ENCODE data around the gene PURA. TPM values are rescaled to one million over a fixed set of nuclear protein-coding genes. Genes with fewer than 3 reads are reported as not detected.

PURA gene
- total RNA-seq, 8 experiments from 2014 or later = 3.0 to 18.9 (median 8.0) TPM

- WGBS, 10 experiments = 35 to 80% (median 65%) methylated on average over 2 to 4 of the region's 5 CpGs; no CpG with 5 or more reads in 2 of the 10 experiments
- Histone ChIP-seq H3K4me1 (replicated peaks in 1 of 2) (no peaks in the 10 kb centered on the region), H3K4me3 (no peak overlapping the region), H3K27ac (no peak overlapping the region)
- no peak for ATAC-seq (replicated peaks in 6 of 8)
- in situ Hi-C loops (cut with MboI; ENCODE audit: low pct_unique_long_range_greater_than_20kb in 2 of 9, low sequenced_read_pairs in 9 of 9, unreplicated experiment in 9 of 9) = loop anchor here in 6 of 9 experiments (25.0 kb wide), 2 partner anchors 100 to 375 kb away; partner anchors contain the start of gene PSD2 (in 3 of the 6)
Measured at GRCh38 chr5:140162781-140163180, 48.9 kb downstream of the PURA start.

DNA sequence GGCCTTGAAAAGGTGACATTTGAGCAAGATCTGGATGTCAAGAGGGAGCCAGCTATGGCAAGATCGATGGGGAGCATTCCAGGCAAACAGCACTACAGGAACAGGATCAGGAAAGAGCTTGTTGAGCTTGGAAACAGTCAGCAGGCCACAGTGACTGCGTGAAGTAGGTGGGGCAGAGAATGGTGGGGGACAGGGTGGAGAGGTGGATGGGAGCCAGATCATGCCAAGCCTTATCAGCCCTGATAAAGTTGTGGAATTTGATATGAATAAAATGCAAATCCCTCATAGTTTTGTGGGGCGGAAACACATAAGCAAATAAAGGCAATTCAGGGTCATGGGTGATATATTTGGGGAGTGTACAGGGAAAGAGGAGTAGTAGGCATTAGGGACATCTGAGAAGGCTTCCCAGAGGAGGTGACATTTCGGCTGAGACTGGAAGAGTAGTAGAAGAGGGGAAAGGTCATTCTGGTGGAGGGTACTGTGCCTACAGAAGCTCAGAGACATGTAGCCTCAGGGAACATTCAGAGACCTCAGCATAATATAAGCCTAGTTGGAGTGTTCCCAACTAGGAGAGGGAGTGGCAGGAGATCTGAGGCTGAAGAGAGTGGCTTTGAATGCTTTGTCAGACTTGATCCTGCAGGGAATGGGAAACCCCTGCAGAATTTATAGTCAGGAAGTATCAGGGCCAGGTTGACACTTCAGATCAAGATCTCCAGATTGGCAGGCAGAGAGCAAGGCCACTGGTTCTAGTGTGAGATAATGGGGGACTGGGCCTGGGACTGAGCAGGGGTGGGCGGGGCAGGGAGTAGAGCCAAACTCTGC lies 51.4 kb downstream of the PURA start:
- in situ Hi-C loops (cut with MboI; ENCODE audit: low pct_unique_long_range_greater_than_20kb in 2 of 9, low sequenced_read_pairs in 9 of 9, unreplicated experiment in 9 of 9) = loop anchor here in 6 of 9 experiments (25.0 kb wide), 2 partner anchors 103 to 378 kb away; partner anchors contain the start of gene PSD2 (in 3 of the 6)
- WGBS, 10 experiments = 40 to 83% (median 69%) methylated on average over 1 to 4 of the region's 5 CpGs; no CpG with 5 or more reads in 1 of the 10 experiments
- H3K4me1 ChIP-seq (replicated peaks in 1 of 2) = no peaks in the 10 kb centered on the region
- no peak overlapping the region for H3K4me3 ChIP-seq
- no peak overlapping the region for H3K27ac ChIP-seq
- peak in 3 of 8 experiments; percentile 62 to 71 (median 68) for ATAC-seq (replicated peaks in 6 of 8)

- H3K4me3 ChIP-seq = no peak overlapping the region
- in situ Hi-C loops (cut with MboI; ENCODE audit: low pct_unique_long_range_greater_than_20kb in 2 of 9, low sequenced_read_pairs in 9 of 9, unreplicated experiment in 9 of 9) = loop anchor here in 6 of 9 experiments (25.0 kb wide), 2 partner anchors 104 to 379 kb away; partner anchors contain the start of gene PSD2 (in 3 of the 6)
- no peak for ATAC-seq (replicated peaks in 6 of 8)
- 17 to 60% (median 40%) methylated on average over 1 to 2 of the region's 4 CpGs; no CpG with 5 or more reads in 7 of the 10 experiments for WGBS, 10 experiments
- H3K4me1 ChIP-seq (replicated peaks in 1 of 2) = no peaks in the 10 kb centered on the region
- no peak overlapping the region for H3K27ac ChIP-seq
Measured at GRCh38 chr5:140165923-140166270, 52.0 kb downstream of the PURA start.

- no peak overlapping the region for H3K27ac ChIP-seq
- no peaks in the 10 kb centered on the region for H3K4me1 ChIP-seq (replicated peaks in 1 of 2)
- in situ Hi-C loops (cut with MboI; ENCODE audit: low pct_unique_long_range_greater_than_20kb in 2 of 9, low sequenced_read_pairs in 9 of 9, unreplicated experiment in 9 of 9) = loop anchor here in 6 of 9 experiments (25.0 kb wide), 2 partner anchors 105 to 380 kb away; partner anchors contain the start of gene PSD2 (in 3 of the 6)
- ATAC-seq (replicated peaks in 6 of 8) = no peak
- no peak overlapping the region for H3K4me3 ChIP-seq
Measured at GRCh38 chr5:140166911-140167310, 53.0 kb downstream of the PURA start.

- WGBS, 10 experiments = 60 to 100% (median 93%) methylated on average over 1 to 2 of the region's 2 CpGs; no CpG with 5 or more reads in 4 of the 10 experiments
- no peak overlapping the region for H3K4me3 ChIP-seq
- no peaks in the 10 kb centered on the region for H3K4me1 ChIP-seq (replicated peaks in 1 of 2)
- no peak overlapping the region for H3K27ac ChIP-seq
- ATAC-seq (replicated peaks in 6 of 8) = peak in 1 of 8 experiments; percentile 4
- in situ Hi-C loops (cut with MboI; ENCODE audit: low pct_unique_long_range_greater_than_20kb in 2 of 9, low sequenced_read_pairs in 9 of 9, unreplicated experiment in 9 of 9) = loop anchor here in 6 of 9 experiments (25.0 kb wide), 2 partner anchors 106 to 381 kb away; partner anchors contain the start of gene PSD2 (in 3 of the 6)
Measured at GRCh38 chr5:140168371-140168770, 54.5 kb downstream of the PURA start.

- H3K4me1 ChIP-seq (replicated peaks in 1 of 2) = peaks cover 0 to under 1% of the 10 kb centered on the region in 2 donors
- H3K4me3 ChIP-seq = no peak overlapping the region
- in situ Hi-C loops (cut with MboI; ENCODE audit: low pct_unique_long_range_greater_than_20kb in 2 of 9, low sequenced_read_pairs in 9 of 9, unreplicated experiment in 9 of 9) = loop anchor here in 6 of 9 experiments (25.0 kb wide), 2 partner anchors 107 to 382 kb away; partner anchors contain the start of gene PSD2 (in 3 of the 6)
- ATAC-seq (replicated peaks in 6 of 8) = no peak
- 67 to 100% (median 80%) methylated on average over 1 of the region's 1 CpG; no CpG with 5 or more reads in 5 of the 10 experiments for WGBS, 10 experiments
- H3K27ac ChIP-seq = no peak overlapping the region
Measured at GRCh38 chr5:140169410-140169809, 55.5 kb downstream of the PURA start.

DNA sequence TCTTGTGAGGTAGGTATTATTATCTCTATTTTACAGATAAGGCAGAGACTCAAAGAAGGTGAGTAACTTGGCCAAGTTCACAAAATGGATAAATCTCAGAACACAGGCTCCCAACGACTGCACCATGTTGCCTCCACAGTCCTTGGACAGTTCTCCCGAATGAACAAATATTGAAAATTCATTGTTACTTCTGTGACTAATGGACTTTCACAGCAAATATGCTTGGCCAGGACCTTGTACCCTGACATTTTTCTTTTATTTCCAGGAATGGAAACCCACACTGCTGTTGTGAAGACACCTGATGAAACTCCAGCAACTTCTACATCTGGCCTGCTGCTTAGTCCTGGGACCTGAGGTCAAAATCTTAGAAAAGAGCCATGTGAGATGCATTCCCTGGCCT lies 58.6 kb downstream of the PURA start:
- ATAC-seq (replicated peaks in 6 of 8) = no peak
- in situ Hi-C loops (cut with MboI; ENCODE audit: low pct_unique_long_range_greater_than_20kb in 2 of 9, low sequenced_read_pairs in 9 of 9, unreplicated experiment in 9 of 9) = loop anchor here in 6 of 9 experiments (25.0 kb wide), 2 partner anchors 110 to 385 kb away; partner anchors contain the start of gene PSD2 (in 3 of the 6)
- WGBS, 10 experiments = 40 to 100% (median 74%) methylated on average over 1 to 2 of the region's 2 CpGs; no CpG with 5 or more reads in 2 of the 10 experiments
- Histone ChIP-seq H3K4me1 (replicated peaks in 1 of 2) (peaks cover 6% of the 10 kb centered on the region in 2 donors), H3K4me3 (no peak overlapping the region), H3K27ac (no peak overlapping the region)

GRCh38 chr5:140174014-140174413 lies 60.1 kb downstream of the PURA start:
- no peak overlapping the region for H3K4me3 ChIP-seq
- H3K27ac ChIP-seq = no peak overlapping the region
- 67 to 100% (median 100%) methylated on average over 1 to 2 of the region's 2 CpGs for WGBS, 10 experiments
- ATAC-seq (replicated peaks in 6 of 8) = no peak
- in situ Hi-C loops (cut with MboI; ENCODE audit: low pct_unique_long_range_greater_than_20kb in 2 of 9, low sequenced_read_pairs in 9 of 9, unreplicated experiment in 9 of 9) = loop anchor here in 6 of 9 experiments (25.0 kb wide), 2 partner anchors 112 to 387 kb away; partner anchors contain the start of gene PSD2 (in 3 of the 6)
- H3K4me1 ChIP-seq (replicated peaks in 1 of 2) = peaks cover 6% of the 10 kb centered on the region in 2 donors

DNA sequence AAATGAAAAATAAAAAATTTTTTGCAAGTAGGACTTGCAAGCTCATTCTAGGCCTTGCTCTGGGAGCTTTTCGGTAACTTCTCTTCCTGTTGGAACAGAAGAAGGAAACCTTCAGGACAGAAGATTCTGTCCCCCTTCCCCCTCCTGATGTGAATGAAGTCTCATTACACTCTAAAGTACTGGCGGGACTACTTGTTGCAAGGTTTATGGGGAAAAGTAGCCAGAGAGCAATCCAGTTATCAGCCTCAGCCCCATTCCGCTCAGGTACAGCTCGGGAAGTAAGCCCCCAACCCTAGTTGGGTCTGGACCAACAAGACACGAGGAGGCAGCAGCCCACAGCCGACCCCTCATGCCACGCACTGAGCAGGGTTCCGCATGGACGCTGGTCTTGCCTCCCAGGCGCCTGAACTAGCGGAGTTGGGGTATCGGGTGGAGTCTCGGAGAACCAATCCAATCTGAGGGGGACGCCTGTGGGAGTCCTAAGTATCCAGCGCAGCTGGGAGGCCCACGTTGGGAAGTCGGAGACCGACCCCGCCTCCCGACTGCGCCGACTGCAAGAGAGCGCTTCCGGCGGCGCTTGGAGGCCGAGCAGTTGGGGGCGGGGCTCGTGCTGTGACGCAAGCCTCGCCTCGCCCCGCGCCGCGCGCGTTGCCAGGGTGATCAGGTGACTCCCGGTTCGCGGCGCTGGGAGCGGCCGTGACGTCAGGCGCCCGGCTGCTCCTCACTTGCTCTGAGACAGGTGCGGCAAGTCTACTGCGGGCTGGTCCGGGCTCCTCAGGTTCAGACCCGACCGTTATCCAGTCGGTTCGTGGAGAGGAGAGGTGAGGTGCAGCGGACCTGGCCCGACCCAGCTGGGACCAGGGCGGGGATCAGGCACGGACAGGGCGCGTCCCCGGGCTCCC lies 60.8 kb downstream of the PURA start, which contains the start of gene CYSTM1:
TSS of gene CYSTM1 (plus strand) at position 724 of the 902 bp plus-strand sequence. CDS start 19,278 bp downstream, outside the sequence.
- peak; percentile 76 to 91 (median 88) for ATAC-seq (replicated peaks in 6 of 8)
- peak within 1 kb of the TSS; percentile 55 to 90 (median 75) for H3K4me3 ChIP-seq
- H3K4me1 ChIP-seq (replicated peaks in 1 of 2) = peaks cover 6% of the 10 kb centered on the region in 2 donors
- in situ Hi-C loops (cut with MboI; ENCODE audit: low pct_unique_long_range_greater_than_20kb in 2 of 9, low sequenced_read_pairs in 9 of 9, unreplicated experiment in 9 of 9) = loop anchor here in 6 of 9 experiments (25.0 kb wide), 2 partner anchors 112 to 387 kb away; partner anchors contain the start of gene PSD2 (in 3 of the 6)
- WGBS, 10 experiments = 5 to 68% (median 14%) methylated on average over 2 to 14 of the region's 61 CpGs; no CpG with 5 or more reads in 1 of the 10 experiments
- H3K27ac ChIP-seq = peak within 1 kb of the TSS; percentile 46 to 58

Other genes starting within 250 kb of the PURA start
- 1 to 10 TPM in 2 of 8 experiments, under 1 TPM in 5, not detected in 1; 0.28 to 1.8 (median 0.71) TPM for gene NRG2, start 70.8 kb upstream of the PURA start, total RNA-seq
- 10 to 100 TPM in 1 of 8 experiments, 1 to 10 TPM in 7; 1.0 to 11.6 (median 3.5) TPM for gene IGIP, start 11.8 kb downstream of the PURA start, total RNA-seq
- 100 to 1,000 TPM in 1 of 8 experiments, 10 to 100 TPM in 7; 18.8 to 102 (median 28.2) TPM for gene CYSTM1, start 61.1 kb downstream of the PURA start, total RNA-seq
- gene PFDN1, start 189.0 kb downstream of the PURA start, total RNA-seq = 10 to 100 TPM; 51.1 to 98.2 (median 59.4) TPM
- gene HBEGF, start 232.5 kb downstream of the PURA start, total RNA-seq = 10 to 100 TPM in 1 of 8 experiments, 1 to 10 TPM in 5, under 1 TPM in 2; 0.54 to 36.0 (median 1.9) TPM
- under 1 TPM in 2 of 8 experiments, not detected in 6; 0.05 to 0.52 TPM for gene SLC4A9, start 246.1 kb downstream of the PURA start, total RNA-seq

All from motor neuron (in vitro differentiated cells).